GM12878 (cell line): ENCODE results near the gene EYA4. TPM values are rescaled to one million over a fixed set of nuclear protein-coding genes. Genes with fewer than 3 reads are reported as not detected.

Source experiments
- ATAC-seq: fragments of 200-7000 bp; cut with Tn5 transposase; 3 replicates; pipeline ENCODE4 v1.9.1; 2020; ENCODE audit warnings: mild to moderate bottlenecking, moderate library complexity
- BruUV-seq: library from RNA; stranded (reverse); fragments of 400-500 nt; replicated peaks from 2 replicates; lab custom pipeline; 2021; lab: Mats Ljungman, UMichigan
- CTCF ChIA-PET: fragments of 300-600 bp; sonication (Branson Sonifier 250); formaldehyde crosslinking; extraction: SDS; loops from one replicate; lab custom pipeline; 2021; ENCODE audit warnings: inconsistent platforms; lab: Yijun Ruan, JAX
- POLR2A ChIA-PET: fragments of 350-600 bp; formaldehyde crosslinking; extraction: SDS; loops from one replicate; lab custom pipeline; 2021; ENCODE audit warnings: inconsistent platforms; lab: Charles Lee
- RAD21 ChIA-PET: fragments of 300-600 bp; sonication (Branson Sonifier 250); formaldehyde crosslinking; loops from one replicate; lab custom pipeline; 2023; ENCODE audit warnings: antibody characterized with exemption; ENCODE audit not compliant: unreplicated experiment; lab: Charles Lee
- SMC1A ChIA-PET: fragments of 300-600 bp; sonication (Branson Sonifier 250); formaldehyde crosslinking; loops from one replicate; lab custom pipeline; 2023; ENCODE audit not compliant: unreplicated experiment, uncharacterized antibody; lab: Charles Lee
- DNase-seq: peaks from one replicate; pipeline ENCODE4 v3.0.0-alpha.2; 2011; ENCODE audit warnings: low read depth, low spot score
- FAIRE-seq: peaks from 3 replicates; lab custom pipeline; 2011; peaks lifted over from hg19 to GRCh38; lab: Jason Lieb, UNC
- H2AFZ ChIP-seq: 2 replicates; pipeline ENCODE4 v1.6.0; 2011; ENCODE audit warnings: low read depth, low read length, control low read depth; ENCODE audit not compliant: control insufficient read depth
- H3K27ac ChIP-seq: 2 replicates; pipeline ENCODE4 v1.5.1; 2011; ENCODE audit warnings: control low read depth; ENCODE audit not compliant: control insufficient read depth, insufficient read depth
- H3K27me3 ChIP-seq, 2 experiments: replicated peaks in 1 of 2; 2 replicates each; pipeline versions ENCODE4 v1.6.0 to v1.6.1; 2011; ENCODE audit warnings: low read length in 1 of 2; ENCODE audit not compliant: control insufficient read depth in 2 of 2, insufficient read depth in 2 of 2
- H3K36me3 ChIP-seq, 2 experiments: 2 replicates each; pipeline ENCODE4 v1.5.1; 2011; ENCODE audit warnings: low read length in 1 of 2; ENCODE audit not compliant: control insufficient read depth in 2 of 2, insufficient read depth in 2 of 2
- H3K4me1 ChIP-seq: 2 replicates; pipeline ENCODE4 v1.6.1; 2011; ENCODE audit warnings: mild to moderate bottlenecking, low read length, moderate library complexity, mixed read lengths; ENCODE audit not compliant: control insufficient read depth, insufficient read depth
- H3K4me2 ChIP-seq: 2 replicates; pipeline ENCODE4 v1.6.0; 2011; ENCODE audit warnings: control low read depth; ENCODE audit not compliant: control insufficient read depth, insufficient read depth
- H3K4me3 ChIP-seq: fragments of 200-600 bp; sonication (generic); 2 replicates; pipeline ENCODE4 v1.5.1; 2016
- H3K79me2 ChIP-seq: 2 replicates; pipeline ENCODE4 v1.6.0; 2011; ENCODE audit warnings: low read length; ENCODE audit not compliant: control insufficient read depth, insufficient read depth
- H3K9ac ChIP-seq: 2 replicates; pipeline ENCODE4 v1.8.0; 2011; ENCODE audit warnings: low read length, control low read depth, mixed read lengths; ENCODE audit not compliant: control insufficient read depth, insufficient read depth
- H3K9me3 ChIP-seq: replicated peaks from 3 replicates; pipeline ENCODE4 v1.5.1; 2011; ENCODE audit warnings: mild to moderate bottlenecking, low read length; ENCODE audit not compliant: control insufficient read depth, insufficient read depth
- H4K20me1 ChIP-seq: 2 replicates; pipeline ENCODE4 v1.6.0; 2011; ENCODE audit not compliant: control insufficient read depth, insufficient read depth
- MYC ChIP-seq: IDR thresholded peaks from 2 replicates; pipeline ENCODE4 v1.6.1; 2011; ENCODE audit warnings: mild to moderate bottlenecking, low read length, moderate library complexity, inconsistent platforms; ENCODE audit not compliant: insufficient read depth, insufficient replicate concordance, insufficient read length, severe bottlenecking
- PAX8 ChIP-seq: fragments of 450-650 bp; IDR thresholded peaks from 2 replicates; pipeline ENCODE4 v1.6.1; 2017; ENCODE audit warnings: mild to moderate bottlenecking, moderate library complexity
- RAD21 ChIP-seq: IDR thresholded peaks from 2 replicates; pipeline ENCODE4 v1.6.1; 2011; ENCODE audit warnings: mild to moderate bottlenecking, low read depth, low read length, moderate library complexity; ENCODE audit not compliant: insufficient read depth
- RB1 ChIP-seq: fragments of 450-650 bp; formaldehyde crosslinking; IDR thresholded peaks from 2 replicates; pipeline ENCODE4 v1.6.1; 2017; ENCODE audit warnings: mild to moderate bottlenecking, borderline replicate concordance
- RFX5 ChIP-seq: IDR thresholded peaks from 2 replicates; pipeline ENCODE4 v1.6.1; 2011; ENCODE audit warnings: low read depth, low read length, improper control_type of control experiment
- YBX1 ChIP-seq: fragments of 450-650 bp; IDR thresholded peaks from 2 replicates; pipeline ENCODE4 v1.6.1; 2016; ENCODE audit warnings: antibody characterized with exemption
- ZBED1 ChIP-seq: IDR thresholded peaks from 2 replicates; pipeline ENCODE4 v1.6.1; 2016; ENCODE audit warnings: borderline replicate concordance
- ZSCAN29 ChIP-seq: fragments of 450-650 bp; IDR thresholded peaks from 2 replicates; pipeline ENCODE4 v1.6.1; 2017; ENCODE audit warnings: mild to moderate bottlenecking, moderate library complexity
- WGBS: methylation state at CpG from one replicate; pipeline ENCODE4 v1.1.6; 2016; ENCODE audit warnings: low lambda C conversion rate; ENCODE audit not compliant: insufficient replicate concordance, insufficient coverage; ENCODE audit errors: missing lambda C conversion rate; 5-methylcytosine and 5-hydroxymethylcytosine counted together
- in situ Hi-C: fragments of 300-500 bp; cut with MboI; formaldehyde crosslinking; loops from 9 replicates; pipeline ENCODE4 v1.14.3; 2018; ENCODE audit warnings: mixed read lengths
- intact Hi-C: fragments of 100-400 bp; cut with micrococcal nuclease; formaldehyde crosslinking; loops from one replicate; pipeline ENCODE4 v1.14.2; 2022; ENCODE audit not compliant: unreplicated experiment
- polyA plus RNA-seq, 11 experiments: library from polyadenylated mRNA; depleted of rRNA in 4 of 11; unstranded in 6 of 11; stranded (reverse) in 5 of 11; fragments of >200 nt; fragmentation: Nextera tagmentation in 4 of 11; fragmentation: Illumina TruSeq in 1 of 11; extraction: Ambion mirVana in 4 of 11; extraction: Trizol in 1 of 11; gene quantifications; 1 replicate in 1 of 11; 2 replicates in 10 of 11; pipeline versions ENCODE4 v1.2.1 to v1.2.3, GENCODE V29; 2011 to 2016; ENCODE audit warnings: inconsistent platforms in 2 of 11, missing spikeins in 2 of 11, low read depth in 1 of 11
- total RNA-seq, 4 experiments: library from RNA; depleted of rRNA in 3 of 4; stranded (reverse); fragments of >200 nt in 3 of 4; fragmentation: Illumina TruSeq in 1 of 4; extraction: Trizol in 1 of 4; gene quantifications; 2 replicates each; pipeline versions ENCODE4 v1.2.1 to v1.2.3, GENCODE V29; 2013 to 2021
- TF ChIP-seq, protein P1 (sequence below): fragments of 450-650 bp; IDR thresholded peaks from 2 replicates; pipeline ENCODE4 v1.6.1; 2017; ENCODE audit warnings: low read depth, mild to moderate bottlenecking, moderate library complexity

EYA4 gene
- total and polyA plus RNA-seq, 10 of the 15 experiments (the other 5 are each of a cell fraction or from before 2014, with no cell fraction given), result 0.02 TPM; not detected in 9

- RAD21 ChIA-PET, result no interaction called here
- H3K9me3 ChIP-seq, result no peaks in the 10 kb centered on the region
- H3K36me3 ChIP-seq, result no peaks in the 10 kb centered on the region
- 3% methylated on average over 2 of the region's 2 CpGs for WGBS
- no peaks in the 10 kb centered on the region for H3K4me1 ChIP-seq
- POLR2A ChIA-PET, result no interaction called here
- no peak overlapping the region for H3K4me2 ChIP-seq
- no peaks in the 10 kb centered on the region for H4K20me1 ChIP-seq
- no peak overlapping the region for H3K4me3 ChIP-seq
- intact Hi-C loops (no loop called here), in situ Hi-C loops (no loop called here)
- no peak overlapping the region for H3K9ac ChIP-seq
- no peak for DNase-seq
- no peak overlapping the region for H2AFZ ChIP-seq
- H3K79me2 ChIP-seq, result no peaks in the 10 kb centered on the region
- no TSS peak for BruUV-seq
- FAIRE-seq, result no peak
- H3K27ac ChIP-seq, result no peak overlapping the region
- SMC1A ChIA-PET, result no interaction called here
- no peak for TF ChIP-seq YBX1
- TF ChIP-seq PAX8, result no peak
- TF ChIP-seq, protein P1, sequence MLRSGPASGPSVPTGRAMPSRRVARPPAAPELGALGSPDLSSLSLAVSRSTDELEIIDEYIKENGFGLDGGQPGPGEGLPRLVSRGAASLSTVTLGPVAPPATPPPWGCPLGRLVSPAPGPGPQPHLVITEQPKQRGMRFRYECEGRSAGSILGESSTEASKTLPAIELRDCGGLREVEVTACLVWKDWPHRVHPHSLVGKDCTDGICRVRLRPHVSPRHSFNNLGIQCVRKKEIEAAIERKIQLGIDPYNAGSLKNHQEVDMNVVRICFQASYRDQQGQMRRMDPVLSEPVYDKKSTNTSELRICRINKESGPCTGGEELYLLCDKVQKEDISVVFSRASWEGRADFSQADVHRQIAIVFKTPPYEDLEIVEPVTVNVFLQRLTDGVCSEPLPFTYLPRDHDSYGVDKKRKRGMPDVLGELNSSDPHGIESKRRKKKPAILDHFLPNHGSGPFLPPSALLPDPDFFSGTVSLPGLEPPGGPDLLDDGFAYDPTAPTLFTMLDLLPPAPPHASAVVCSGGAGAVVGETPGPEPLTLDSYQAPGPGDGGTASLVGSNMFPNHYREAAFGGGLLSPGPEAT, result no peak
- TF ChIP-seq RAD21, result no peak
- TF ChIP-seq ZSCAN29, result no peak
- no peak for TF ChIP-seq ZBED1
- TF ChIP-seq RB1, result no peak
- no peak for TF ChIP-seq RFX5
- TF ChIP-seq MYC, result no peak
- CTCF ChIA-PET, result no interaction called here
- no peak for ATAC-seq
- no peaks in the 10 kb centered on the region for H3K27me3 ChIP-seq
These were observed 177.0 kb downstream of the EYA4 start for GRCh38 chr6:133418108-133418507.
